ENCODE data around the gene STK35. TPM values are rescaled to one million over a fixed set of nuclear protein-coding genes. Genes with fewer than 3 reads are reported as not detected.

STK35 gene
- total RNA-seq, 1 donor from 2014 or later: 13.0 TPM

- no peak for TF ChIP-seq CTCF (IDR thresholded peaks at IDR 0.05)
- intact Hi-C loops (cut with DNase I): no loop called here
- peaks cover 23% of the 10 kb centered on the region for H3K4me1 ChIP-seq
- no peak overlapping the region for H3K4me3 ChIP-seq
- H3K36me3 ChIP-seq: peaks cover 6% of the 10 kb centered on the region
- no peaks in the 10 kb centered on the region for H3K27me3 ChIP-seq
- H3K27ac ChIP-seq: no peak overlapping the region
- H3K9me3 ChIP-seq: no peaks in the 10 kb centered on the region
- DNase-seq (no peak), ATAC-seq (no peak)
Observed at GRCh38 chr20:2124564-2125213, 23.1 kb downstream of the STK35 start.

DNA sequence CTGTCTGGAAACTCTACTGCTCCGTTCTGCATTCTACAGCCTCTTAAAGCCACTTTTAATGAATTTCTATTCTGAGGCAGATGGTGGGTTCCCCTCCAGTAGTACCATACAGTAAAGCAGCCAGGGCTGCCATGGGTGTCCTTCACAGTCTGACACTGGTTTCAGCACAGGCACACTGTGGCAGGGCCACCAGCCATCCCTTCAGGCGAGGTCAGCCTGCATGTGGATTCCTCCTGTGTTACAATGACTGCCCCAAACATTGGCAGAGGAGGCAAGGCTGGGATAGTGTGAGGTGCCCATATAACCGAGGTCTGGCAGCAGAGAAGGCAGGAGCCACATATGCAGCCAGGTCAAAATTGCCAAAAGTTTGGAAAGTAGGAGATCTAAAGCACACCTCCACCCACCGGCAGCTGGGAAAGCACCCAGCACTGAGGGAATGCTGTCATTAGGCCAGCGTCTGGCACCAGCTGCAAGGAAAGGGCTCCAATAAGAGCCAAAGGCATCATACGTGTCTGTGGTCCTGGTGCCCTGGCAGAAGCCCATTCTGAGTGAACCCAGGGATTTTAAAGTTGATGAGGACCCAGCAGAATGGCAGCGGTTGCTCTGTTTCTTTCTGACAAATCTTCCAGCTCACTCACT is 24.0 kb downstream of the STK35 start:
- Histone ChIP-seq H3K9me3 (no peaks in the 10 kb centered on the region), H3K27ac (no peak overlapping the region), H3K27me3 (no peaks in the 10 kb centered on the region), H3K4me3 (no peak overlapping the region), H3K4me1 (peaks cover 26% of the 10 kb centered on the region), H3K36me3 (peaks cover 6% of the 10 kb centered on the region)
- no peak for ATAC-seq
- intact Hi-C loops (cut with DNase I): no loop called here
- DNase-seq: no peak
- no peak for TF ChIP-seq CTCF (IDR thresholded peaks at IDR 0.05)

- ATAC-seq: no peak
- Histone ChIP-seq H3K9me3 (no peaks in the 10 kb centered on the region), H3K27me3 (no peaks in the 10 kb centered on the region), H3K27ac (no peak overlapping the region), H3K4me3 (no peak overlapping the region), H3K36me3 (peaks cover 6% of the 10 kb centered on the region), H3K4me1 (peaks cover 28% of the 10 kb centered on the region)
- DNase-seq: no peak
- no peak for TF ChIP-seq CTCF (IDR thresholded peaks at IDR 0.05)
- intact Hi-C loops (cut with DNase I): no loop called here
Observed at GRCh38 chr20:2127238-2127637, 25.6 kb downstream of the STK35 start.

DNA sequence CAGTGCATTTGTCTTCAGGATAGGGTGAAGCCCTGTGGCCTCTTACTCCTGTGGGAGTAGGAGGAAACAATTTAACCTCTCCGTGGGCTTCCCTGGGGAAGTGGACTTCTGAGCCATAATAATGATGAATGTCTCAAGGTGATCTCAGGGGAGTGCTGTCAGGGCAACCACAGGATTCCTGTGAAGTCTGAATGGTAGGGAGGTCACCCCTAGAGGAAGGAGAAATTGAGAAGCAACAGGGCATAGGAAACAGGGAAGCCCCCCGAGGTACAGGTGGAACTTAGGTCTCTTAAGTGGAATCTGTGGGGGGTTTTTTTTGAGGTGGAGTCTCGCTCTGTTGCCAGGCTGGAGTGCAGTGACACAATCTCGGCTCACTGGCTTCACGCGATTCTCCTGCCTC is 26.9 kb downstream of the STK35 start:
- ATAC-seq (no peak), DNase-seq (no peak)
- TF ChIP-seq CTCF (IDR thresholded peaks at IDR 0.05): no peak
- Histone ChIP-seq H3K4me3 (no peak overlapping the region), H3K9me3 (no peaks in the 10 kb centered on the region), H3K36me3 (peaks cover 6% of the 10 kb centered on the region), H3K27ac (no peak overlapping the region), H3K27me3 (no peaks in the 10 kb centered on the region), H3K4me1 (peaks cover 29% of the 10 kb centered on the region)
- intact Hi-C loops (cut with DNase I): no loop called here

GRCh38 chr20:2130062-2130591 is 28.5 kb downstream of the STK35 start:
- no peak overlapping the region for H3K27ac ChIP-seq
- H3K36me3 ChIP-seq: peaks cover 6% of the 10 kb centered on the region
- H3K27me3 ChIP-seq: no peaks in the 10 kb centered on the region
- no peak overlapping the region for H3K4me3 ChIP-seq
- intact Hi-C loops (cut with DNase I): no loop called here
- no peaks in the 10 kb centered on the region for H3K9me3 ChIP-seq
- peaks cover 32% of the 10 kb centered on the region for H3K4me1 ChIP-seq
- ATAC-seq: no peak
- no peak for DNase-seq
- TF ChIP-seq CTCF (IDR thresholded peaks at IDR 0.05): no peak
